Keratinocyte (primary cell): Measurements from ENCODE around the gene LHX3.

ENCODE experiments used
- EZH2 ChIP-seq: IDR thresholded peaks from one replicate; pipeline ENCODE4 v1.6.1; 2012; ENCODE audit warnings: inconsistent platforms, mild to moderate bottlenecking, low read length, moderate library complexity
- TF ChIP-seq, protein P1 (sequence below), 3 experiments: IDR thresholded peaks in 1 of 3; conservative IDR thresholded peaks in 1 of 3; optimal IDR thresholded peaks in 1 of 3; 2 replicates in 2 of 3; 3 replicates in 1 of 3; pipeline versions ENCODE3 to v1.5.1; 2011; ENCODE audit warnings: low read length in 3 of 3, mild to moderate bottlenecking in 3 of 3, moderate library complexity in 2 of 3, control low read depth in 1 of 3, inconsistent platforms in 1 of 3; ENCODE audit not compliant: insufficient read depth in 2 of 3; ENCODE audit errors: extremely low read depth in 1 of 3

DNA sequence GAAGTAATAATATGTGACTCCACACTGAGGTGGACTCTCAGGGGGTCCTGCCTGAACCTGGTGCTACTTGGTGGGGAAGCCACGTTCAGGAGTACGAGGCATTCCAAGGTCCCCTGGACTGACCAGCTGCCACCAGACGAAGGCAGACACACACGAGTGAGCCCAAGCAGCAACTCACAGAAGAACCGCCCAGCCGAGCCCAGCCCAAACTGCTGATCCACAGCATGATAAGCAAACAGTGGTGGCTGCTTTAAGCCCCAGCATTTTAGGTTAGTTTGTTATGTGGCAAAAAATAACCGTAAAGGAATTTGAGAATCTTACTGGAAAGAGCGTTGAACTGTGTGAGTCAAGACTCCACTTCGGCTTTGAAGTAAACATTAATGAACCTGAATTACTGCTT is 8.8 kb upstream of the LHX3 start:
- TF ChIP-seq, protein P1, sequence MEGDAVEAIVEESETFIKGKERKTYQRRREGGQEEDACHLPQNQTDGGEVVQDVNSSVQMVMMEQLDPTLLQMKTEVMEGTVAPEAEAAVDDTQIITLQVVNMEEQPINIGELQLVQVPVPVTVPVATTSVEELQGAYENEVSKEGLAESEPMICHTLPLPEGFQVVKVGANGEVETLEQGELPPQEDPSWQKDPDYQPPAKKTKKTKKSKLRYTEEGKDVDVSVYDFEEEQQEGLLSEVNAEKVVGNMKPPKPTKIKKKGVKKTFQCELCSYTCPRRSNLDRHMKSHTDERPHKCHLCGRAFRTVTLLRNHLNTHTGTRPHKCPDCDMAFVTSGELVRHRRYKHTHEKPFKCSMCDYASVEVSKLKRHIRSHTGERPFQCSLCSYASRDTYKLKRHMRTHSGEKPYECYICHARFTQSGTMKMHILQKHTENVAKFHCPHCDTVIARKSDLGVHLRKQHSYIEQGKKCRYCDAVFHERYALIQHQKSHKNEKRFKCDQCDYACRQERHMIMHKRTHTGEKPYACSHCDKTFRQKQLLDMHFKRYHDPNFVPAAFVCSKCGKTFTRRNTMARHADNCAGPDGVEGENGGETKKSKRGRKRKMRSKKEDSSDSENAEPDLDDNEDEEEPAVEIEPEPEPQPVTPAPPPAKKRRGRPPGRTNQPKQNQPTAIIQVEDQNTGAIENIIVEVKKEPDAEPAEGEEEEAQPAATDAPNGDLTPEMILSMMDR (optimal IDR thresholded peaks at IDR 0.05 in 1 of 3, IDR thresholded peaks at IDR 0.05 in 1 of 3, conservative IDR thresholded peaks at IDR 0.05 in 1 of 3; ENCODE audit: extremely low read depth in 1 of 3, insufficient read depth in 2 of 3, low read length in 3 of 3), result no peak
- no peak for TF ChIP-seq EZH2
